ENCODE data around the gene ASCC1.

Gene ASCC1

GRCh38 chr10:72062832-72063702, 153.0 kb downstream of the ASCC1 start:
- Histone ChIP-seq H3K36me3 (ENCODE audit: control insufficient read depth, low read length) (no peaks in the 10 kb centered on the region), H3K9me2 (replicated peaks; ENCODE audit: control insufficient read depth, low read length) (no peaks in the 10 kb centered on the region)

DNA sequence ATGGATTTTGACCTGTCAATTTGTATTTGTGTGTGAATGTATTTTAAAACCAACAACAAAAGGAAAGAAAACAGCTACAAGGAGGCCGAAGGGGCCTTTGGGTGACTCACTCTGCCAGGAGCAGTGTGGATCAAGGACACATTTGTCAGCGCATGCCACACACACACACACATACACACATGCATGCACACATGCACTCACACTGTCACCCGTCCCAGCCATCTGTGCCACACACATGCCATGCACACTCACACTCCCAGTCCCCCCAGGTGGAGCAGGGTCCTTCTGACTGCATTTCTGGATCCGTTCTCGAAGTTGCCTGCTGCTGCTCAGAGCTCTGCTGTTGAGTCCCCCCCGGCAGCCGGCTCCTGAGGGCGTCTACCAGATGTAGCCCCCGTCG, 153.7 kb downstream of the ASCC1 start:
- Histone ChIP-seq H3K27me3 (ENCODE audit: control insufficient read depth, low read length) (peaks cover 20% of the 10 kb centered on the region), H3K4me3 (ENCODE audit: low read length) (no peak overlapping the region), H3K79me2 (ENCODE audit: control insufficient read depth, low read length) (no peaks in the 10 kb centered on the region), H3K4me2 (ENCODE audit: low read length) (no peak overlapping the region), H3K9me2 (replicated peaks; ENCODE audit: control insufficient read depth, low read length) (no peaks in the 10 kb centered on the region), H3K9me3 (ENCODE audit: control insufficient read depth, insufficient read depth, low read length) (no peaks in the 10 kb centered on the region), H3K36me3 (ENCODE audit: control insufficient read depth, low read length) (no peaks in the 10 kb centered on the region), H4K20me1 (ENCODE audit: control insufficient read depth, insufficient read depth, low read depth, low read length) (no peaks in the 10 kb centered on the region; the same call in 1 of the 2 replicates), H3K27ac (ENCODE audit: low read depth, low read length) (no peak overlapping the region), H3F3A (ENCODE audit: control insufficient read depth, insufficient read depth) (no peaks in the 10 kb centered on the region), H3K4me1 (ENCODE audit: control insufficient read depth, low read length) (no peaks in the 10 kb centered on the region)
- no peak for TF ChIP-seq EZH2phosphoT487 (IDR thresholded peaks at IDR 0.05; ENCODE audit: borderline replicate concordance, low read length)

More at GRCh38 chr10:72062832-72063702, 153.0 kb downstream of the ASCC1 start:
- H3K4me1 ChIP-seq (ENCODE audit: control insufficient read depth, low read length): no peaks in the 10 kb centered on the region
- no peaks in the 10 kb centered on the region for H3F3A ChIP-seq (ENCODE audit: control insufficient read depth, insufficient read depth)
- H3K4me2 ChIP-seq (ENCODE audit: low read length): no peak overlapping the region
- no peaks in the 10 kb centered on the region for H3K9me3 ChIP-seq (ENCODE audit: control insufficient read depth, insufficient read depth, low read length)
- no peak overlapping the region for H3K27ac ChIP-seq (ENCODE audit: low read depth, low read length)
- no peak overlapping the region for H3K4me3 ChIP-seq (ENCODE audit: low read length)
- TF ChIP-seq EZH2phosphoT487 (IDR thresholded peaks at IDR 0.05; ENCODE audit: borderline replicate concordance, low read length): no peak
- H4K20me1 ChIP-seq (ENCODE audit: control insufficient read depth, insufficient read depth, low read depth, low read length): no peaks in the 10 kb centered on the region; the same call in 1 of the 2 replicates
- peaks cover 20% of the 10 kb centered on the region for H3K27me3 ChIP-seq (ENCODE audit: control insufficient read depth, low read length)
- no peaks in the 10 kb centered on the region for H3K79me2 ChIP-seq (ENCODE audit: control insufficient read depth, low read length)

DNA sequence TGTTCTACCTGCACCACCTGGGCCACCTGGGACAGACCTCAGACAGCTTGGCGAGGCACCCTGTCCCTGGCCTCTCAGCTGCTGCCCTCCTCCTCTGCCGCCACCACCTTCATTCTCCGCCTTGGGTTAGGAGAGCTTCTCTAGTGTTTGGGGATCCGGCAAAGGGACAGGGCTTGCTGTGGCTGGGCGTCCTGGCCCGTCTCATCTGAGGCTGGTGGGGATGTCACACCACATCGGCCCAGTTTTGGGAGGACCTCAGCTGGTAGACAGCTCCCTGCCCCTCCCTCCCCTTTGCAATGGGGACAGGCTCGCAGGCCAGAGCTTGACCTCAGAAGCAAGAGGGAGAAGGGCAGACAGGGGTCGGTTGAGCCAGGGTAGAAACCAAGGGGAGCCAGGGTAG, 154.1 kb downstream of the ASCC1 start:
- no peak for TF ChIP-seq EZH2phosphoT487 (IDR thresholded peaks at IDR 0.05; ENCODE audit: borderline replicate concordance, low read length)
- TF ChIP-seq, protein P1, sequence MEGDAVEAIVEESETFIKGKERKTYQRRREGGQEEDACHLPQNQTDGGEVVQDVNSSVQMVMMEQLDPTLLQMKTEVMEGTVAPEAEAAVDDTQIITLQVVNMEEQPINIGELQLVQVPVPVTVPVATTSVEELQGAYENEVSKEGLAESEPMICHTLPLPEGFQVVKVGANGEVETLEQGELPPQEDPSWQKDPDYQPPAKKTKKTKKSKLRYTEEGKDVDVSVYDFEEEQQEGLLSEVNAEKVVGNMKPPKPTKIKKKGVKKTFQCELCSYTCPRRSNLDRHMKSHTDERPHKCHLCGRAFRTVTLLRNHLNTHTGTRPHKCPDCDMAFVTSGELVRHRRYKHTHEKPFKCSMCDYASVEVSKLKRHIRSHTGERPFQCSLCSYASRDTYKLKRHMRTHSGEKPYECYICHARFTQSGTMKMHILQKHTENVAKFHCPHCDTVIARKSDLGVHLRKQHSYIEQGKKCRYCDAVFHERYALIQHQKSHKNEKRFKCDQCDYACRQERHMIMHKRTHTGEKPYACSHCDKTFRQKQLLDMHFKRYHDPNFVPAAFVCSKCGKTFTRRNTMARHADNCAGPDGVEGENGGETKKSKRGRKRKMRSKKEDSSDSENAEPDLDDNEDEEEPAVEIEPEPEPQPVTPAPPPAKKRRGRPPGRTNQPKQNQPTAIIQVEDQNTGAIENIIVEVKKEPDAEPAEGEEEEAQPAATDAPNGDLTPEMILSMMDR (IDR thresholded peaks at IDR 0.05; ENCODE audit: low read depth, low read length, poor library complexity, severe bottlenecking): no peak
- H3K4me1 ChIP-seq (ENCODE audit: control insufficient read depth, low read length): no peaks in the 10 kb centered on the region
- no peak overlapping the region for H3K4me3 ChIP-seq (ENCODE audit: low read length)
- no peak overlapping the region for H3K27ac ChIP-seq (ENCODE audit: low read depth, low read length)
- no peaks in the 10 kb centered on the region for H3K9me3 ChIP-seq (ENCODE audit: control insufficient read depth, insufficient read depth, low read length)
- H3K79me2 ChIP-seq (ENCODE audit: control insufficient read depth, low read length): no peaks in the 10 kb centered on the region
- no peak overlapping the region for H3K4me2 ChIP-seq (ENCODE audit: low read length)
- H3K27me3 ChIP-seq (ENCODE audit: control insufficient read depth, low read length): peaks cover 20% of the 10 kb centered on the region
- no peaks in the 10 kb centered on the region; the same call in 1 of the 2 replicates for H4K20me1 ChIP-seq (ENCODE audit: control insufficient read depth, insufficient read depth, low read depth, low read length)
- H3K36me3 ChIP-seq (ENCODE audit: control insufficient read depth, low read length): no peaks in the 10 kb centered on the region
- no peaks in the 10 kb centered on the region for H3K9me2 ChIP-seq (replicated peaks; ENCODE audit: control insufficient read depth, low read length)
- H3F3A ChIP-seq (ENCODE audit: control insufficient read depth, insufficient read depth): no peaks in the 10 kb centered on the region

GRCh38 chr10:72061491-72061890, 154.6 kb downstream of the ASCC1 start:
- H3F3A ChIP-seq (ENCODE audit: control insufficient read depth, insufficient read depth): no peaks in the 10 kb centered on the region
- no peaks in the 10 kb centered on the region; the same call in 1 of the 2 replicates for H4K20me1 ChIP-seq (ENCODE audit: control insufficient read depth, insufficient read depth, low read depth, low read length)
- H3K27me3 ChIP-seq (ENCODE audit: control insufficient read depth, low read length): peaks cover 20% of the 10 kb centered on the region
- no peak overlapping the region for H3K27ac ChIP-seq (ENCODE audit: low read depth, low read length)
- H3K79me2 ChIP-seq (ENCODE audit: control insufficient read depth, low read length): no peaks in the 10 kb centered on the region
- H3K4me1 ChIP-seq (ENCODE audit: control insufficient read depth, low read length): no peaks in the 10 kb centered on the region
- no peak overlapping the region for H3K4me3 ChIP-seq (ENCODE audit: low read length)
- no peak overlapping the region for H3K4me2 ChIP-seq (ENCODE audit: low read length)
- no peaks in the 10 kb centered on the region for H3K9me2 ChIP-seq (replicated peaks; ENCODE audit: control insufficient read depth, low read length)
- TF ChIP-seq, protein P1 (IDR thresholded peaks at IDR 0.05; ENCODE audit: low read depth, low read length, poor library complexity, severe bottlenecking): peak; percentile 69
- TF ChIP-seq EZH2phosphoT487 (IDR thresholded peaks at IDR 0.05; ENCODE audit: borderline replicate concordance, low read length): no peak
- H3K36me3 ChIP-seq (ENCODE audit: control insufficient read depth, low read length): no peaks in the 10 kb centered on the region
- H3K9me3 ChIP-seq (ENCODE audit: control insufficient read depth, insufficient read depth, low read length): no peaks in the 10 kb centered on the region
